DOHH2 (cell line): ENCODE data around the gene ORAI3.

Source experiments
- CTCF ChIP-seq: fragments of 200-600 bp; sonication (generic); IDR thresholded peaks from one replicate; pipeline ENCODE4 v1.5.1; 2014; ENCODE audit warnings: antibody characterized with exemption, mild to moderate bottlenecking, low read depth, low read length; ENCODE audit not compliant: poor library complexity, severe bottlenecking
- EZH2phosphoT487 ChIP-seq: fragments of 200-600 bp; sonication (generic); IDR thresholded peaks from 2 replicates; pipeline ENCODE4 v1.6.1; 2017; ENCODE audit warnings: borderline replicate concordance, mild to moderate bottlenecking, antibody characterized with exemption, low read length, moderate library complexity, mixed read lengths

- TF ChIP-seq CTCF (no peak), EZH2phosphoT487 (no peak)
Measured at GRCh38 chr16:30983898-30984610, 35.2 kb downstream of the ORAI3 start.
